Measurements from ENCODE around the gene RNF182.

- no peak for TF ChIP-seq CTCF (IDR thresholded peaks at IDR 0.05)
- TF ChIP-seq POLR2A (IDR thresholded peaks at IDR 0.05), result no peak
Measured at GRCh38 chr6:13952101-13952500, 27.3 kb downstream of the RNF182 start.
